Measurements from ENCODE around the gene RABAC1. TPM values are rescaled to one million over a fixed set of nuclear protein-coding genes. Genes with fewer than 3 reads are reported as not detected.

The RABAC1 gene
- total RNA-seq, 1 donor from 2014 or later: 146 TPM

GRCh38 chr19:41926028-41926762 is 32.9 kb downstream of the RABAC1 start:
- Mint-ChIP-seq H3K27ac (ENCODE audit: unreplicated experiment) (no peak overlapping the region), H3K4me1 (ENCODE audit: unreplicated experiment) (peaks cover 19% of the 10 kb centered on the region), H3K36me3 (ENCODE audit: low read depth, unreplicated experiment) (peaks cover 13% of the 10 kb centered on the region), H3K9me3 (ENCODE audit: unreplicated experiment) (no peaks in the 10 kb centered on the region), H3K4me3 (ENCODE audit: unreplicated experiment) (no peak overlapping the region), H3K27me3 (ENCODE audit: unreplicated experiment) (peaks cover 31% of the 10 kb centered on the region)
- DNase-seq (ENCODE audit: low spot score): no peak
- TF ChIP-seq, protein P1, sequence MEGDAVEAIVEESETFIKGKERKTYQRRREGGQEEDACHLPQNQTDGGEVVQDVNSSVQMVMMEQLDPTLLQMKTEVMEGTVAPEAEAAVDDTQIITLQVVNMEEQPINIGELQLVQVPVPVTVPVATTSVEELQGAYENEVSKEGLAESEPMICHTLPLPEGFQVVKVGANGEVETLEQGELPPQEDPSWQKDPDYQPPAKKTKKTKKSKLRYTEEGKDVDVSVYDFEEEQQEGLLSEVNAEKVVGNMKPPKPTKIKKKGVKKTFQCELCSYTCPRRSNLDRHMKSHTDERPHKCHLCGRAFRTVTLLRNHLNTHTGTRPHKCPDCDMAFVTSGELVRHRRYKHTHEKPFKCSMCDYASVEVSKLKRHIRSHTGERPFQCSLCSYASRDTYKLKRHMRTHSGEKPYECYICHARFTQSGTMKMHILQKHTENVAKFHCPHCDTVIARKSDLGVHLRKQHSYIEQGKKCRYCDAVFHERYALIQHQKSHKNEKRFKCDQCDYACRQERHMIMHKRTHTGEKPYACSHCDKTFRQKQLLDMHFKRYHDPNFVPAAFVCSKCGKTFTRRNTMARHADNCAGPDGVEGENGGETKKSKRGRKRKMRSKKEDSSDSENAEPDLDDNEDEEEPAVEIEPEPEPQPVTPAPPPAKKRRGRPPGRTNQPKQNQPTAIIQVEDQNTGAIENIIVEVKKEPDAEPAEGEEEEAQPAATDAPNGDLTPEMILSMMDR (IDR thresholded peaks at IDR 0.05; ENCODE audit: unreplicated experiment): no peak

GRCh38 chr19:41925208-41926003 is 33.7 kb downstream of the RABAC1 start:
- Mint-ChIP-seq H3K4me3 (ENCODE audit: unreplicated experiment) (no peak overlapping the region), H3K27ac (ENCODE audit: unreplicated experiment) (no peak overlapping the region), H3K36me3 (ENCODE audit: low read depth, unreplicated experiment) (peaks cover 13% of the 10 kb centered on the region), H3K4me1 (ENCODE audit: unreplicated experiment) (peaks cover 20% of the 10 kb centered on the region), H3K9me3 (ENCODE audit: unreplicated experiment) (no peaks in the 10 kb centered on the region), H3K27me3 (ENCODE audit: unreplicated experiment) (peaks cover 28% of the 10 kb centered on the region)
- no peak for DNase-seq (ENCODE audit: low spot score)
- TF ChIP-seq, protein P1 (IDR thresholded peaks at IDR 0.05; ENCODE audit: unreplicated experiment): no peak

- no peaks in the 10 kb centered on the region for H3K9me3 Mint-ChIP-seq (ENCODE audit: unreplicated experiment)
- H3K4me1 Mint-ChIP-seq (ENCODE audit: unreplicated experiment): peaks cover 20% of the 10 kb centered on the region
Observed at GRCh38 chr19:41924151-41925145, 34.7 kb downstream of the RABAC1 start.

GRCh38 chr19:41923045-41923788 is 35.9 kb downstream of the RABAC1 start:
- peaks cover 12% of the 10 kb centered on the region for H3K4me1 Mint-ChIP-seq (ENCODE audit: unreplicated experiment)
- peaks cover 9% of the 10 kb centered on the region for H3K36me3 Mint-ChIP-seq (ENCODE audit: low read depth, unreplicated experiment)
- H3K27ac Mint-ChIP-seq (ENCODE audit: unreplicated experiment): peak overlapping the region; percentile 3
- peaks cover 12% of the 10 kb centered on the region for H3K27me3 Mint-ChIP-seq (ENCODE audit: unreplicated experiment)
- DNase-seq (ENCODE audit: low spot score): no peak
- H3K4me3 Mint-ChIP-seq (ENCODE audit: unreplicated experiment): peak overlapping the region; percentile 21
- TF ChIP-seq, protein P1 (IDR thresholded peaks at IDR 0.05; ENCODE audit: unreplicated experiment): no peak
- no peaks in the 10 kb centered on the region for H3K9me3 Mint-ChIP-seq (ENCODE audit: unreplicated experiment)

More at GRCh38 chr19:41924151-41925145, 34.7 kb downstream of the RABAC1 start:
- H3K4me3 Mint-ChIP-seq (ENCODE audit: unreplicated experiment): no peak overlapping the region
- H3K36me3 Mint-ChIP-seq (ENCODE audit: low read depth, unreplicated experiment): peaks cover 13% of the 10 kb centered on the region
- H3K27ac Mint-ChIP-seq (ENCODE audit: unreplicated experiment): no peak overlapping the region
- no peak for DNase-seq (ENCODE audit: low spot score)
- TF ChIP-seq, protein P1 (IDR thresholded peaks at IDR 0.05; ENCODE audit: unreplicated experiment): no peak
- H3K27me3 Mint-ChIP-seq (ENCODE audit: unreplicated experiment): peaks cover 19% of the 10 kb centered on the region

Measured in endothelial cell (in vitro differentiated cells).